HepG2 (cell line): ENCODE measurements around the gene PRDX5. TPM values are rescaled to one million over a fixed set of nuclear protein-coding genes. Genes with fewer than 3 reads are reported as not detected.

Experiments
- AGO2 ChIP-seq: fragments of 200-400 bp; formaldehyde crosslinking; optimal IDR thresholded peaks from 2 replicates; pipeline ENCODE3; 2017; ENCODE audit warnings: mild to moderate bottlenecking, low read depth, low read length, moderate library complexity
- CBFB ChIP-seq: sonication (generic); formaldehyde crosslinking; IDR thresholded peaks from 2 replicates; pipeline ENCODE4 v1.4.0; 2020; ENCODE audit warnings: missing genetic modification reagents
- KDM1A ChIP-seq: IDR thresholded peaks from 2 replicates; pipeline ENCODE4 v1.6.1; 2016; ENCODE audit warnings: missing compliant biosample characterization
- MAFF ChIP-seq: IDR thresholded peaks from 2 replicates; pipeline ENCODE4 v1.6.1; 2011; ENCODE audit warnings: low read depth, low read length, improper control_type of control experiment
- MLLT10 ChIP-seq: sonication (generic); formaldehyde crosslinking; IDR thresholded peaks from 2 replicates; pipeline ENCODE4 v1.4.0; 2020; ENCODE audit warnings: missing genetic modification reagents
- MYNN ChIP-seq: sonication (generic); formaldehyde crosslinking; IDR thresholded peaks from 2 replicates; pipeline ENCODE4 v1.4.0; 2020; ENCODE audit warnings: mild to moderate bottlenecking, low read depth, missing genetic modification reagents
- NFATC3 ChIP-seq: sonication (generic); formaldehyde crosslinking; IDR thresholded peaks from 2 replicates; pipeline ENCODE4 v1.5.1; 2020; ENCODE audit warnings: mild to moderate bottlenecking, missing genetic modification reagents
- TGIF2 ChIP-seq: IDR thresholded peaks from 2 replicates; pipeline ENCODE4 v1.6.1; 2016; ENCODE audit warnings: control low read depth, missing compliant biosample characterization
- THAP8 ChIP-seq: sonication (generic); formaldehyde crosslinking; IDR thresholded peaks from 2 replicates; pipeline ENCODE4 v1.5.1; 2020; ENCODE audit warnings: missing genetic modification reagents, mild to moderate bottlenecking, borderline replicate concordance
- ZBTB7B ChIP-seq: sonication (generic); formaldehyde crosslinking; IDR thresholded peaks from 2 replicates; pipeline ENCODE4 v1.4.0; 2020; ENCODE audit warnings: missing genetic modification reagents
- ZFP82 ChIP-seq: sonication (generic); formaldehyde crosslinking; IDR thresholded peaks from 2 replicates; pipeline ENCODE4 v1.5.1; 2020; ENCODE audit warnings: mild to moderate bottlenecking, missing genetic modification reagents, borderline replicate concordance
- ZNF18 ChIP-seq: sonication (generic); formaldehyde crosslinking; IDR thresholded peaks from 2 replicates; pipeline ENCODE4 v1.8.0; 2022; ENCODE audit warnings: mild to moderate bottlenecking, missing genetic modification reagents; ENCODE audit not compliant: insufficient replicate concordance
- ZNF234 ChIP-seq: sonication (generic); formaldehyde crosslinking; conservative IDR thresholded peaks from 2 replicates; pipeline ENCODE4 v1.5.1; 2020; ENCODE audit warnings: mild to moderate bottlenecking, missing genetic modification reagents
- ZNF589 ChIP-seq: sonication (generic); formaldehyde crosslinking; conservative IDR thresholded peaks from 2 replicates; pipeline ENCODE4 v1.8.0; 2022; ENCODE audit warnings: mild to moderate bottlenecking, moderate library complexity, missing genetic modification reagents
- ZNF598 ChIP-seq: sonication (generic); formaldehyde crosslinking; IDR thresholded peaks from 2 replicates; pipeline ENCODE4 v1.5.1; 2020; ENCODE audit warnings: mild to moderate bottlenecking, missing genetic modification reagents, borderline replicate concordance
- ZNF674 ChIP-seq: sonication (generic); formaldehyde crosslinking; IDR thresholded peaks from 2 replicates; pipeline ENCODE4 v1.5.0; 2020; ENCODE audit warnings: low read depth, mild to moderate bottlenecking, missing genetic modification reagents
- ZNF777 ChIP-seq: sonication (generic); formaldehyde crosslinking; IDR thresholded peaks from 2 replicates; pipeline ENCODE4 v1.4.0; 2020; ENCODE audit warnings: missing genetic modification reagents
- polyA plus RNA-seq, 8 experiments: library from polyadenylated mRNA; depleted of rRNA in 3 of 8; stranded (reverse) in 7 of 8; unstranded in 1 of 8; fragments of >200 nt; fragmentation: Illumina TruSeq in 4 of 8; extraction: Trizol in 4 of 8; gene quantifications; 2 replicates each; pipeline versions ENCODE4 v1.2.1 to v1.2.3, GENCODE V29; 2011 to 2016; ENCODE audit warnings: low read depth in 4 of 8, missing spikeins in 1 of 8, mixed read lengths in 1 of 8; ENCODE audit not compliant: insufficient read depth in 1 of 8
- total RNA-seq, 5 experiments: library from RNA; depleted of rRNA; stranded (reverse); fragments of >200 nt; fragmentation: Illumina TruSeq; extraction: Trizol; gene quantifications; 2 replicates each; pipeline ENCODE4 v1.2.3, GENCODE V29; 2016; ENCODE audit warnings: low read depth in 1 of 5
- TF ChIP-seq, protein P1 (sequence below): IDR thresholded peaks from 2 replicates; pipeline ENCODE4 v1.6.1; 2012; ENCODE audit warnings: low read depth, low read length, improper control_type of control experiment
- TF ChIP-seq, protein P2 (sequence below): sonication (generic); formaldehyde crosslinking; IDR thresholded peaks from 2 replicates; pipeline ENCODE4 v1.5.0; 2020; ENCODE audit warnings: missing genetic modification reagents, mild to moderate bottlenecking, borderline replicate concordance
- TF ChIP-seq, protein P3 (sequence below): sonication (generic); formaldehyde crosslinking; IDR thresholded peaks from 2 replicates; pipeline ENCODE4 v1.4.0; 2020; ENCODE audit warnings: missing genetic modification reagents
- TF ChIP-seq, protein P4 (sequence below): sonication (generic); formaldehyde crosslinking; IDR thresholded peaks from 2 replicates; pipeline ENCODE4 v1.8.0; 2022; ENCODE audit warnings: low read depth, missing genetic modification reagents

PRDX5 gene
- total and polyA plus RNA-seq, 2 of the 13 experiments (the other 11 are each of a cell fraction or from before 2014, with no cell fraction given) = 215 to 311 TPM

- TF ChIP-seq, protein P1, sequence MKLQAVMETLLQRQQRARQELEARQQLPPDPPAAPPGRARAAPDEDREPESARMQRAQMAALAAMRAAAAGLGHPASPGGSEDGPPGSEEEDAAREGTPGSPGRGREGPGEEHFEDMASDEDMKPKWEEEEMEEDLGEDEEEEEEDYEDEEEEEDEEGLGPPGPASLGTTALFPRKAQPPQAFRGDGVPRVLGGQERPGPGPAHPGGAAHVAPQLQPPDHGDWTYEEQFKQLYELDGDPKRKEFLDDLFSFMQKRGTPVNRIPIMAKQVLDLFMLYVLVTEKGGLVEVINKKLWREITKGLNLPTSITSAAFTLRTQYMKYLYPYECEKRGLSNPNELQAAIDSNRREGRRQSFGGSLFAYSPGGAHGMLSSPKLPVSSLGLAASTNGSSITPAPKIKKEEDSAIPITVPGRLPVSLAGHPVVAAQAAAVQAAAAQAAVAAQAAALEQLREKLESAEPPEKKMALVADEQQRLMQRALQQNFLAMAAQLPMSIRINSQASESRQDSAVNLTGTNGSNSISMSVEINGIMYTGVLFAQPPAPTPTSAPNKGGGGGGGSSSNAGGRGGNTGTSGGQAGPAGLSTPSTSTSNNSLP = no peak
- TF ChIP-seq ZBTB7B (CRISPR knock-in tag) (no peak), ZNF598 (no peak), MAFF (no peak), ZNF18 (CRISPR knock-in tag) (no peak), ZNF234 (CRISPR knock-in tag) (0 out of 2 replicates have a peak, but pooled peaks have one; percentile 19), ZNF777 (peak; percentile 40; the same call in 1 of the 2 replicates), TGIF2 (CRISPR knock-in tag) (no peak; the same call in 1 of the 2 replicates), ZFP82 (CRISPR knock-in tag) (peak; percentile 74; the same call in 1 of the 2 replicates), CBFB (CRISPR knock-in tag) (peak; percentile 10; the same call in 1 of the 2 replicates), ZNF674 (CRISPR knock-in tag) (no peak), AGO2 (peak; percentile 97), MYNN (CRISPR knock-in tag) (no peak), NFATC3 (CRISPR knock-in tag) (no peak), MLLT10 (CRISPR knock-in tag) (no peak), ZNF589 (CRISPR knock-in tag) (no peak), THAP8 (CRISPR knock-in tag) (no peak; the same call in 1 of the 2 replicates), KDM1A (CRISPR knock-in tag) (peak; percentile 50; the same call in 1 of the 2 replicates)
- TF ChIP-seq, protein P2, sequence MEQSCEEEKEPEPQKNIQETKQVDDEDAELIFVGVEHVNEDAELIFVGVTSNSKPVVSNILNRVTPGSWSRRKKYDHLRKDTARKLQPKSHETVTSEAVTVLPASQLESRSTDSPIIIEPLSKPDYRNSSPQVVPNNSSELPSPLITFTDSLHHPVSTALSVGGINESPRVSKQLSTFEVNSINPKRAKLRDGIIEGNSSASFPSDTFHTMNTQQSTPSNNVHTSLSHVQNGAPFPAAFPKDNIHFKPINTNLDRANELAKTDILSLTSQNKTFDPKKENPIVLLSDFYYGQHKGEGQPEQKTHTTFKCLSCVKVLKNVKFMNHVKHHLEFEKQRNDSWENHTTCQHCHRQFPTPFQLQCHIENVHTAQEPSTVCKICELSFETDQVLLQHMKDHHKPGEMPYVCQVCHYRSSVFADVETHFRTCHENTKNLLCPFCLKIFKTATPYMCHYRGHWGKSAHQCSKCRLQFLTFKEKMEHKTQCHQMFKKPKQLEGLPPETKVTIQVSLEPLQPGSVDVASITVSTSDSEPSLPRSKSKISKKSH (CRISPR knock-in tag) = no peak
- TF ChIP-seq, protein P3, sequence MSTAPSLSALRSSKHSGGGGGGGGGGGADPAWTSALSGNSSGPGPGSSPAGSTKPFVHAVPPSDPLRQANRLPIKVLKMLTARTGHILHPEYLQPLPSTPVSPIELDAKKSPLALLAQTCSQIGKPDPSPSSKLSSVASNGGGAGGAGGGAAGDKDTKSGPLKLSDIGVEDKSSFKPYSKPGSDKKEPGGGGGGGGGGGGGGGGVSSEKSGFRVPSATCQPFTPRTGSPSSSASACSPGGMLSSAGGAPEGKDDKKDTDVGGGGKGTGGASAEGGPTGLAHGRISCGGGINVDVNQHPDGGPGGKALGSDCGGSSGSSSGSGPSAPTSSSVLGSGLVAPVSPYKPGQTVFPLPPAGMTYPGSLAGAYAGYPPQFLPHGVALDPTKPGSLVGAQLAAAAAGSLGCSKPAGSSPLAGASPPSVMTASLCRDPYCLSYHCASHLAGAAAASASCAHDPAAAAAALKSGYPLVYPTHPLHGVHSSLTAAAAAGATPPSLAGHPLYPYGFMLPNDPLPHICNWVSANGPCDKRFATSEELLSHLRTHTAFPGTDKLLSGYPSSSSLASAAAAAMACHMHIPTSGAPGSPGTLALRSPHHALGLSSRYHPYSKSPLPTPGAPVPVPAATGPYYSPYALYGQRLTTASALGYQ (CRISPR knock-in tag) = no peak
- TF ChIP-seq, protein P4, sequence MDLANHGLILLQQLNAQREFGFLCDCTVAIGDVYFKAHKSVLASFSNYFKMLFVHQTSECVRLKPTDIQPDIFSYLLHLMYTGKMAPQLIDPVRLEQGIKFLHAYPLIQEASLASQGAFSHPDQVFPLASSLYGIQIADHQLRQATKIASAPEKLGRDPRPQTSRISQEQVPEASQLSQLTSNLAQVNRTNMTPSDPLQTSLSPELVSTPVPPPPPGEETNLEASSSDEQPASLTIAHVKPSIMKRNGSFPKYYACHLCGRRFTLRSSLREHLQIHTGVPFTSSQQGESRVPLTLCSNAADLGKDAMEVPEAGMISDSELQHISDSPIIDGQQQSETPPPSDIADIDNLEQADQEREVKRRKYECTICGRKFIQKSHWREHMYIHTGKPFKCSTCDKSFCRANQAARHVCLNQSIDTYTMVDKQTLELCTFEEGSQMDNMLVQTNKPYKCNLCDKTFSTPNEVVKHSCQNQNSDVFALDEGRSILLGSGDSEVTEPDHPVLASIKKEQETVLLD (CRISPR knock-in tag) = no peak
Observed at GRCh38 chr11:64268893-64269539, 48.9 kb upstream of the PRDX5 start (continued).
